Neuronal stem cell (in vitro differentiated cells): ENCODE data around the gene MON1A.
"Not testable (repeated sequence)": the region's sequence is repeated elsewhere in the genome, so short reads cannot be mapped to it uniquely, and the experiment has no call there.

ENCODE experiments used
- DNase-seq: peaks from one replicate; pipeline ENCODE4 v3.0.0-alpha.2; 2013; ENCODE audit warnings: low spot score
- H2AFZ ChIP-seq: one replicate; pipeline ENCODE4 v1.6.1; 2013; ENCODE audit warnings: mild to moderate bottlenecking, low read length, inconsistent platforms
- H2AK5ac ChIP-seq: 2 replicates; pipeline ENCODE4 v1.6.1; 2013; ENCODE audit warnings: low read depth, mild to moderate bottlenecking, inconsistent platforms, low read length, moderate library complexity, mixed read lengths
- H2BK120ac ChIP-seq: 2 replicates; pipeline ENCODE4 v1.6.1; 2013; ENCODE audit warnings: low read depth, mild to moderate bottlenecking, inconsistent platforms, low read length, moderate library complexity, mixed read lengths
- H2BK12ac ChIP-seq: one replicate; pipeline ENCODE4 v1.6.1; 2013; ENCODE audit warnings: low read length, inconsistent platforms
- H2BK15ac ChIP-seq: 2 replicates; pipeline ENCODE4 v1.6.1; 2013; ENCODE audit warnings: mild to moderate bottlenecking, low read length, inconsistent platforms, mixed read lengths
- H2BK5ac ChIP-seq: one replicate; pipeline ENCODE4 v1.6.1; 2013; ENCODE audit warnings: inconsistent platforms, mild to moderate bottlenecking, low read length, moderate library complexity
- H3K14ac ChIP-seq: one replicate; pipeline ENCODE4 v1.6.1; 2013; ENCODE audit warnings: low read length, inconsistent platforms
- H3K18ac ChIP-seq: 2 replicates; pipeline ENCODE4 v1.6.1; 2013; ENCODE audit warnings: low read length, inconsistent platforms
- H3K23ac ChIP-seq: 2 replicates; pipeline ENCODE4 v1.6.1; 2013; ENCODE audit warnings: low read depth, mild to moderate bottlenecking, mixed read lengths, low read length, inconsistent platforms; ENCODE audit not compliant: poor library complexity
- H3K27ac ChIP-seq: replicated peaks from 3 replicates; pipeline ENCODE4 v1.5.1; 2013; ENCODE audit warnings: low read length, inconsistent platforms
- H3K27me3 ChIP-seq, 3 experiments: 2 replicates each; pipeline ENCODE4 v1.6.1; 2013; ENCODE audit warnings: low read length in 3 of 3, mild to moderate bottlenecking in 2 of 3, inconsistent platforms in 1 of 3, low read depth in 1 of 3, mixed read lengths in 1 of 3, moderate library complexity in 1 of 3; ENCODE audit not compliant: control insufficient read depth in 3 of 3, insufficient read depth in 3 of 3
- H3K36me3 ChIP-seq, 2 donors: replicated peaks in 1 of 2; 2 replicates each; pipeline ENCODE4 v1.6.1; 2013; ENCODE audit warnings: low read length in 2 of 2; ENCODE audit not compliant: control insufficient read depth in 2 of 2, insufficient read depth in 2 of 2
- H3K4ac ChIP-seq: 2 replicates; pipeline ENCODE4 v1.6.1; 2013; ENCODE audit warnings: inconsistent platforms, mild to moderate bottlenecking, low read length, moderate library complexity
- H3K4me1 ChIP-seq, 2 donors: 1 replicate in 1 of 2; 2 replicates in 1 of 2; pipeline ENCODE4 v1.6.1; 2013; ENCODE audit warnings: low read length in 2 of 2, low read depth in 1 of 2; ENCODE audit not compliant: control insufficient read depth in 2 of 2, insufficient read depth in 1 of 2
- H3K4me2 ChIP-seq: one replicate; pipeline ENCODE4 v1.6.1; 2013; ENCODE audit warnings: mild to moderate bottlenecking, low read length, inconsistent platforms; ENCODE audit not compliant: insufficient read depth, poor library complexity, severe bottlenecking
- H3K4me3 ChIP-seq, 2 donors: 2 replicates each; pipeline ENCODE4 v1.5.1; 2013; ENCODE audit warnings: low read length in 2 of 2, mild to moderate bottlenecking in 2 of 2, inconsistent platforms in 1 of 2, moderate library complexity in 1 of 2
- H3K79me1 ChIP-seq: one replicate; pipeline ENCODE4 v1.6.1; 2013; ENCODE audit warnings: low read depth, mild to moderate bottlenecking, inconsistent platforms, low read length, moderate library complexity
- H3K9ac ChIP-seq: one replicate; pipeline ENCODE4 v1.6.1; 2013; ENCODE audit warnings: mild to moderate bottlenecking, low read depth, low read length, inconsistent platforms; ENCODE audit not compliant: poor library complexity
- H3K9me3 ChIP-seq, 2 donors: replicated peaks in 1 of 2; 2 replicates each; pipeline versions ENCODE3 to v1.6.1; 2013; ENCODE audit warnings: low read length in 2 of 2, mild to moderate bottlenecking in 2 of 2, inconsistent platforms in 1 of 2, low read depth in 1 of 2, mixed read lengths in 1 of 2, moderate library complexity in 1 of 2; ENCODE audit not compliant: control insufficient read depth in 2 of 2, insufficient read depth in 1 of 2
- H4K8ac ChIP-seq: one replicate; pipeline ENCODE4 v1.6.1; 2013; ENCODE audit warnings: low read depth, mild to moderate bottlenecking, inconsistent platforms, low read length, moderate library complexity
- H4K91ac ChIP-seq: one replicate; pipeline ENCODE4 v1.6.1; 2013; ENCODE audit warnings: low read length, low read depth, mild to moderate bottlenecking, inconsistent platforms; ENCODE audit not compliant: poor library complexity
- WGBS, 2 donors: extraction: QIAGEN DNeasy Blood & Tissue Kit; methylation state at CpG; one replicate each; pipeline ENCODE4 v1.1.7; 2013; ENCODE audit warnings: missing lambda C conversion rate in 2 of 2, mixed read lengths in 1 of 2; ENCODE audit not compliant: insufficient read length in 2 of 2, insufficient replicate concordance in 1 of 2; ENCODE audit errors: extremely low coverage in 2 of 2; 5-methylcytosine and 5-hydroxymethylcytosine counted together

Gene MON1A

DNA sequence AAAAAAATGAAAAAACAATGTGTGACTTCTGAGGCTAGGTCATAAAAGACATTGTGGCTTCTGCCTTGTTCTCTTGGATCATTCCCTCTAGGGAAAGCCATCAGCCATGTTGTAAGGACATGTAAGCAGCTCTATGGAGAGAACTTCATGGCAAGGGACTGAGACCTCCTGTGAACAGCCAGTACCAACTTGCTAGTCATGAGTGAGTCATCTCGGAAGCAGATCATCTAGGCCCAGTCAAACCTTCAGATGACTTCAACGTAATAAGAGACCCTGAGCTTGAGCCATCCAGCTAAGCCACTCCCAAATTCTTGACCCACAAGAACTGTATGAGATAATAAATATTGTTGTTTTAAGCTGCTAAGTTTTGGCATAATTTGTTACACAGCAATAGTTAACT lies 4.9 kb downstream of the MON1A start:
- H3K9ac ChIP-seq = no peak overlapping the region
- no peaks in the 10 kb centered on the region for H3K36me3 ChIP-seq
- no peaks in the 10 kb centered on the region for H3K9me3 ChIP-seq
- no peak overlapping the region for H2BK15ac ChIP-seq
- H3K23ac ChIP-seq = no peak overlapping the region
- H3K4ac ChIP-seq = no peak overlapping the region
- H3K27ac ChIP-seq = no peak overlapping the region
- H3K27me3 ChIP-seq = no peaks in the 10 kb centered on the region
- no CpG with 5 or more reads among the region's 2 CpGs for WGBS, 2 donors
- no peak overlapping the region for H2BK120ac ChIP-seq
- H3K4me3 ChIP-seq = no peak overlapping the region
- H3K79me1 ChIP-seq = peaks cover 1% of the 10 kb centered on the region
- H4K91ac ChIP-seq = no peak overlapping the region
- H3K14ac ChIP-seq = no peak overlapping the region
- no peak overlapping the region for H3K18ac ChIP-seq
- peaks cover 2 to 4% of the 10 kb centered on the region in 2 donors for H3K4me1 ChIP-seq
- no peak overlapping the region for H2BK12ac ChIP-seq
- H4K8ac ChIP-seq = no peak overlapping the region
- DNase-seq = no peak
- no peak overlapping the region for H2BK5ac ChIP-seq
- H3K4me2 ChIP-seq = no peak overlapping the region
- no peak overlapping the region for H2AK5ac ChIP-seq
- no peak overlapping the region for H2AFZ ChIP-seq

GRCh38 chr3:49917806-49918590 lies 11.6 kb downstream of the MON1A start:
- not testable (repeated sequence) for H2BK15ac ChIP-seq, H3K27ac ChIP-seq, H2AK5ac ChIP-seq, H3K79me1 ChIP-seq, H3K14ac ChIP-seq, H2BK12ac ChIP-seq, H3K4me2 ChIP-seq, H3K27me3 ChIP-seq, H3K9ac ChIP-seq, H3K4me1 ChIP-seq, H4K91ac ChIP-seq, H3K4me3 ChIP-seq, H3K23ac ChIP-seq, H3K36me3 ChIP-seq, H4K8ac ChIP-seq, H2BK120ac ChIP-seq, H3K18ac ChIP-seq, H3K4ac ChIP-seq, DNase-seq, H3K9me3 ChIP-seq, H2BK5ac ChIP-seq, H2AFZ ChIP-seq
- no CpG with 5 or more reads among the region's 19 CpGs for WGBS, 2 donors

DNA sequence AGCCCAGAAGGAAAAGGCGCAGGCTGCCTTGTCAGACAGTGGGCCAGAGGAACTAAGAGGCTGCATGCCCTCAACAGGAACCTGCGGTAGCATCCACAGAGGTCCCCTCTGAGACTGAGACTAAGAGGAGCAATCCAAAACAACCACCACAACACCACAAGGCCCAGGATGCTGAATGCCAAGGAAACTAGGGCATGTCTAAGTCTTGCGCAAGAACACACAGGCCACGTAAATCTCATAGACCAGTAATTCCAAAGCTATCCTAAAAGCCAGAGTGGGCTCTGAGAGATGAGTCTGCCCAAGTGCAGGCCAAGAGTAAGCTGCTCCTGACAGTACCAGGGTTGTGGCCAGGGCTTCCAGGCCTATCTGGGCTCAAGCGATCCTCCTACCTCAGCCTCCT lies 12.9 kb downstream of the MON1A start:
- Histone ChIP-seq H3K4me3 (no peak overlapping the region), H2AFZ (no peak overlapping the region), H3K36me3 (no peaks in the 10 kb centered on the region), H2BK12ac (no peak overlapping the region), H4K91ac (no peak overlapping the region), H4K8ac (no peak overlapping the region), H3K4me2 (no peak overlapping the region), H2AK5ac (no peak overlapping the region), H3K9me3 (no peaks in the 10 kb centered on the region), H3K79me1 (peaks cover 3% of the 10 kb centered on the region), H3K4me1 (no peaks in the 10 kb centered on the region), H3K27ac (no peak overlapping the region), H3K23ac (no peak overlapping the region), H2BK5ac (no peak overlapping the region), H2BK120ac (no peak overlapping the region), H3K18ac (no peak overlapping the region), H3K27me3 (no peaks in the 10 kb centered on the region), H2BK15ac (no peak overlapping the region), H3K14ac (no peak overlapping the region), H3K4ac (no peak overlapping the region), H3K9ac (no peak overlapping the region)
- no CpG with 5 or more reads among the region's 5 CpGs for WGBS, 2 donors
- DNase-seq = no peak

GRCh38 chr3:49914906-49915305 lies 14.7 kb downstream of the MON1A start:
- H3K4ac ChIP-seq = no peak overlapping the region
- no peak overlapping the region for H3K4me3 ChIP-seq
- no peak overlapping the region for H2BK15ac ChIP-seq
- H2BK120ac ChIP-seq = no peak overlapping the region
- no peak overlapping the region for H3K23ac ChIP-seq
- H2AK5ac ChIP-seq = no peak overlapping the region
- peaks cover 0 to 4% (median 0%) of the 10 kb centered on the region in 3 experiments for H3K27me3 ChIP-seq
- no peaks in the 10 kb centered on the region for H3K36me3 ChIP-seq
- no peak overlapping the region for H3K4me2 ChIP-seq
- WGBS, 2 donors = no CpG with 5 or more reads among the region's 2 CpGs
- H3K9me3 ChIP-seq = no peaks in the 10 kb centered on the region
- no peak overlapping the region for H2BK5ac ChIP-seq
- H2AFZ ChIP-seq = no peak overlapping the region
- H3K79me1 ChIP-seq = peaks cover 3% of the 10 kb centered on the region
- DNase-seq = no peak
- H3K27ac ChIP-seq = no peak overlapping the region
- no peak overlapping the region for H3K9ac ChIP-seq
- no peak overlapping the region for H4K8ac ChIP-seq
- no peak overlapping the region for H4K91ac ChIP-seq
- no peak overlapping the region for H3K18ac ChIP-seq
- no peak overlapping the region for H3K14ac ChIP-seq
- H2BK12ac ChIP-seq = no peak overlapping the region
- H3K4me1 ChIP-seq = peaks cover 0 to 2% of the 10 kb centered on the region in 2 donors
